ENCODE results near the gene CXCL5.

- TF ChIP-seq CTCF (conservative IDR thresholded peaks at IDR 0.05; ENCODE audit: low read depth in 2 of 2) (no peak), CREB1 (CRISPR knock-in tag; IDR thresholded peaks at IDR 0.05; ENCODE audit: low read depth) (no peak), POLR2AphosphoS5 (IDR thresholded peaks at IDR 0.05; ENCODE audit: low read depth) (no peak), ZNF331 (CRISPR knock-in tag; IDR thresholded peaks at IDR 0.05; ENCODE audit: low read depth) (no peak)
These were observed 10.8 kb upstream of the CXCL5 start for GRCh38 chr4:74009307-74009706.
